Measurements from ENCODE around the gene C18orf63.

GRCh38 chr18:74376523-74376922 lies 60.9 kb downstream of the C18orf63 start:
- no peak for TF ChIP-seq CTCF (conservative IDR thresholded peaks at IDR 0.05; ENCODE audit: low read depth, low read length)
- TF ChIP-seq EZH2 (IDR thresholded peaks at IDR 0.05; ENCODE audit: borderline replicate concordance, low read depth, low read length, poor library complexity, severe bottlenecking) = no peak
